HEK293 (cell line): ENCODE results near the gene CNOT4.

Experiments
- CTCF ChIA-PET: fragments of 350-600 bp; formaldehyde crosslinking; extraction: SDS; loops from one replicate; lab custom pipeline; 2021; ENCODE audit warnings: antibody characterized with exemption; lab: Yijun Ruan, JAX
- POLR2A ChIA-PET: fragments of 300-600 bp; formaldehyde crosslinking; extraction: SDS; loops from one replicate; lab custom pipeline; 2020; ENCODE audit warnings: antibody characterized with exemption, inconsistent platforms; lab: Yijun Ruan, JAX
- H3K27ac ChIP-seq: fragments of 200-500 bp; sonication (Bioruptor generic); 2 replicates; pipeline ENCODE4 v1.5.1; 2014; ENCODE audit warnings: low read depth, low read length, control low read depth, inconsistent platforms; ENCODE audit errors: extremely low read depth
- H3K36me3 ChIP-seq, 2 experiments: fragments of 200-500 bp in 1 of 2; sonication (Bioruptor generic) in 1 of 2; 1 replicate in 1 of 2; 2 replicates in 1 of 2; pipeline ENCODE4 v1.5.1; 2014 to 2017; ENCODE audit warnings: inconsistent platforms in 2 of 2, low read length in 2 of 2; ENCODE audit not compliant: control insufficient read depth in 2 of 2, insufficient read depth in 1 of 2
- H3K4me1 ChIP-seq: fragments of 200-500 bp; sonication (Bioruptor generic); 2 replicates; pipeline ENCODE4 v1.5.1; 2014; ENCODE audit warnings: mild to moderate bottlenecking, low read length, inconsistent platforms; ENCODE audit not compliant: control insufficient read depth, insufficient read depth
- H3K4me3 ChIP-seq: 2 replicates; pipeline ENCODE4 v1.5.1; 2011; ENCODE audit warnings: low read depth, mild to moderate bottlenecking, control low read depth, low read length, moderate library complexity
- H3K9me3 ChIP-seq: fragments of 200-500 bp; sonication (Bioruptor generic); 2 replicates; pipeline ENCODE4 v1.5.1; 2014; ENCODE audit warnings: low read depth, low read length, inconsistent platforms; ENCODE audit not compliant: control insufficient read depth, insufficient read depth
- OVOL3 ChIP-seq: fragments of 450-650 bp; formaldehyde crosslinking; IDR thresholded peaks from 2 replicates; pipeline ENCODE4 v1.5.1; 2016; ENCODE audit warnings: missing biosample characterization, missing genetic modification characterization
- ZBTB20 ChIP-seq: fragments of 450-650 bp; formaldehyde crosslinking; IDR thresholded peaks from 2 replicates; pipeline ENCODE4 v1.5.1; 2016; ENCODE audit warnings: missing biosample characterization, missing genetic modification characterization
- ZBTB8A ChIP-seq: fragments of 450-650 bp; formaldehyde crosslinking; IDR thresholded peaks from 2 replicates; pipeline ENCODE4 v1.5.1; 2016; ENCODE audit warnings: missing biosample characterization, missing genetic modification characterization
- ZNF18 ChIP-seq: fragments of 450-650 bp; formaldehyde crosslinking; IDR thresholded peaks from 2 replicates; pipeline ENCODE4 v1.5.1; 2016; ENCODE audit warnings: missing biosample characterization, missing genetic modification characterization
- ZNF23 ChIP-seq: fragments of 450-650 bp; formaldehyde crosslinking; IDR thresholded peaks from 2 replicates; pipeline ENCODE4 v1.5.1; 2016; ENCODE audit warnings: missing biosample characterization, missing genetic modification characterization, borderline replicate concordance
- ZNF274 ChIP-seq, 2 experiments: fragments of 200-500 bp in 1 of 2; fragments of 450-650 bp in 1 of 2; sonication (Bioruptor generic) in 1 of 2; formaldehyde crosslinking in 1 of 2; IDR thresholded peaks; 2 replicates each; pipeline versions ENCODE4 v1.5.1 to v1.6.1; 2014 to 2016; ENCODE audit warnings: borderline replicate concordance in 1 of 2, inconsistent platforms in 1 of 2, low read length in 1 of 2, missing biosample characterization in 1 of 2, missing genetic modification characterization in 1 of 2
- ZNF280C ChIP-seq: fragments of 450-650 bp; formaldehyde crosslinking; IDR thresholded peaks from 2 replicates; pipeline ENCODE4 v1.5.1; 2016; ENCODE audit warnings: missing biosample characterization, missing genetic modification characterization
- ZNF391 ChIP-seq: fragments of 450-650 bp; formaldehyde crosslinking; IDR thresholded peaks from 2 replicates; pipeline ENCODE4 v1.5.1; 2016; ENCODE audit warnings: low read depth, missing biosample characterization, missing genetic modification characterization, borderline replicate concordance
- ZNF398 ChIP-seq: fragments of 450-650 bp; formaldehyde crosslinking; IDR thresholded peaks from 2 replicates; pipeline ENCODE4 v1.5.1; 2017; ENCODE audit warnings: missing biosample characterization, missing genetic modification characterization
- ZNF449 ChIP-seq: fragments of 450-650 bp; formaldehyde crosslinking; IDR thresholded peaks from 2 replicates; pipeline ENCODE4 v1.5.1; 2017; ENCODE audit warnings: missing biosample characterization, mild to moderate bottlenecking, missing genetic modification characterization, moderate library complexity
- ZNF514 ChIP-seq: fragments of 450-650 bp; formaldehyde crosslinking; IDR thresholded peaks from 2 replicates; pipeline ENCODE4 v1.5.1; 2016; ENCODE audit warnings: missing biosample characterization, missing genetic modification characterization
- ZNF518A ChIP-seq: fragments of 450-650 bp; formaldehyde crosslinking; conservative IDR thresholded peaks from 2 replicates; pipeline ENCODE4 v1.5.1; 2016; ENCODE audit warnings: low read depth, missing biosample characterization, missing genetic modification characterization
- ZNF549 ChIP-seq: fragments of 450-650 bp; IDR thresholded peaks from 2 replicates; pipeline ENCODE4 v1.5.1; 2018; ENCODE audit warnings: missing biosample characterization, missing genetic modification characterization, mild to moderate bottlenecking, inconsistent platforms, moderate library complexity
- ZNF555 ChIP-seq: fragments of 450-650 bp; formaldehyde crosslinking; conservative IDR thresholded peaks from 2 replicates; pipeline ENCODE4 v1.5.1; 2017; ENCODE audit warnings: missing biosample characterization, mild to moderate bottlenecking, missing genetic modification characterization, inconsistent platforms
- ZSCAN18 ChIP-seq: fragments of 450-650 bp; formaldehyde crosslinking; IDR thresholded peaks from 2 replicates; pipeline ENCODE4 v1.5.1; 2016; ENCODE audit warnings: missing biosample characterization, missing genetic modification characterization
- ZSCAN4 ChIP-seq: fragments of 450-650 bp; formaldehyde crosslinking; IDR thresholded peaks from 2 replicates; pipeline ENCODE4 v1.5.1; 2017; ENCODE audit warnings: missing biosample characterization, missing genetic modification characterization

Gene CNOT4

GRCh38 chr7:135326636-135327280 is 183.1 kb downstream of the CNOT4 start:
- ChIA-PET CTCF (interaction anchor here (0.6 to 2.9 kb wide), 5 partner anchors 9 to 179 kb away, joined by 3 to 20 read pairs (median 3); no protein-coding TSS in a partner anchor), POLR2A (no interaction called here)
- no peak overlapping the region for H3K4me3 ChIP-seq
- H3K4me1 ChIP-seq, result no peaks in the 10 kb centered on the region
- no peaks in the 10 kb centered on the region for H3K9me3 ChIP-seq
- TF ChIP-seq ZNF280C (tag by site-specific recombination) (no peak), ZNF391 (no peak), ZNF18 (tag by site-specific recombination) (no peak), ZNF274 (IDR thresholded peaks at IDR 0.05; ENCODE audit: low read length) (no peak), ZNF274 (tag by site-specific recombination; IDR thresholded peaks at IDR 0.05; ENCODE audit: borderline replicate concordance) (no peak), ZSCAN4 (tag by site-specific recombination) (no peak), ZNF514 (no peak), ZNF398 (no peak), ZNF555 (no peak), ZBTB20 (no peak), ZNF23 (tag by site-specific recombination) (no peak)
- H3K36me3 ChIP-seq, result no peaks in the 10 kb centered on the region
- no peak overlapping the region for H3K27ac ChIP-seq

GRCh38 chr7:135322571-135323340 is 187.1 kb downstream of the CNOT4 start:
- Histone ChIP-seq H3K4me1 (no peaks in the 10 kb centered on the region), H3K36me3 (no peaks in the 10 kb centered on the region), H3K9me3 (no peaks in the 10 kb centered on the region), H3K4me3 (no peak overlapping the region), H3K27ac (no peak overlapping the region)
- POLR2A ChIA-PET, result no interaction called here
- CTCF ChIA-PET, result interaction anchor here (0.6 to 1.9 kb wide), 4 partner anchors 42 to 722 kb away, joined by 3 to 7 read pairs (median 4); no protein-coding TSS in a partner anchor
- TF ChIP-seq ZNF518A (no peak), ZNF449 (tag by site-specific recombination) (no peak), ZNF549 (tag by site-specific recombination) (no peak), ZBTB8A (tag by site-specific recombination) (no peak), OVOL3 (no peak), ZSCAN18 (tag by site-specific recombination) (no peak), ZNF391 (no peak)
